ENCODE data around the gene ERICH6. TPM values are rescaled to one million over a fixed set of nuclear protein-coding genes. Genes with fewer than 3 reads are reported as not detected.

The ERICH6 gene
- total RNA-seq, 4 donors from 2014 or later = not detected

DNA sequence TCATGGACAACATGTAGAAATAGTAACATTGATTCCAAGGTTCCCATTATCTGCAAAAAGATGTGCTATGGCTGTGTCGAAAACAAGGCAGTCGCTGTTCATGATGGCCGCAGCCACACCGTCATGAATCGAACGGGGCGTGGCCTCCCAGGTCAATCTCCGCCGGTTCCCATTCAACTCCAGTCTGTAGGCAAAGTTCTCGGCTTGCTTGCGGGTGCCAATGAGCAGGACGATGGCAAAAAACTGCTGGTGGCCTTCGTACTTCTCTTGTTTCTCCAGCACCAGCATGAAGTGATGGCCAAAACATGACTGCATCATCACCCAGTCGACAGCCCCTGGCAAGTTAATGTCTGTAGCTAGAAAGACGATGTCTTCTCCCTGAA, 38.4 kb upstream of the ERICH6 start:
- Histone ChIP-seq H3K4me3 (no peak overlapping the region), H3K9me3 (no peaks in the 10 kb centered on the region), H3K27me3 (no peaks in the 10 kb centered on the region), H3K27ac (no peak overlapping the region), H3K36me3 (peaks cover 0 to 7% (median 2%) of the 10 kb centered on the region in 4 donors), H3K4me1 (peaks cover 10 to 61% (median 25%) of the 10 kb centered on the region in 4 donors)
- intact Hi-C loops (cut with DNase I; ENCODE audit: low total_unique reads) = no loop called here
- DNase-seq = no peak
- in situ Hi-C loops (cut with MboI; ENCODE audit: low pct_ligation_motif_present in 1 of 4, low pct_unique_long_range_greater_than_20kb in 1 of 4, low sequenced_read_pairs in 3 of 4) = no loop called here
- 97 to 100% methylated on average over 2 to 15 of the region's 15 CpGs for WGBS, 2 donors (ENCODE audit: low coverage in 1 of 2)
- TF ChIP-seq POLR2AphosphoS5 (IDR thresholded peaks at IDR 0.05) (no peak), POLR2A (IDR thresholded peaks at IDR 0.05) (no peak), EP300 (IDR thresholded peaks at IDR 0.05; ENCODE audit: low read depth) (no peak)
- TF ChIP-seq, protein P1, sequence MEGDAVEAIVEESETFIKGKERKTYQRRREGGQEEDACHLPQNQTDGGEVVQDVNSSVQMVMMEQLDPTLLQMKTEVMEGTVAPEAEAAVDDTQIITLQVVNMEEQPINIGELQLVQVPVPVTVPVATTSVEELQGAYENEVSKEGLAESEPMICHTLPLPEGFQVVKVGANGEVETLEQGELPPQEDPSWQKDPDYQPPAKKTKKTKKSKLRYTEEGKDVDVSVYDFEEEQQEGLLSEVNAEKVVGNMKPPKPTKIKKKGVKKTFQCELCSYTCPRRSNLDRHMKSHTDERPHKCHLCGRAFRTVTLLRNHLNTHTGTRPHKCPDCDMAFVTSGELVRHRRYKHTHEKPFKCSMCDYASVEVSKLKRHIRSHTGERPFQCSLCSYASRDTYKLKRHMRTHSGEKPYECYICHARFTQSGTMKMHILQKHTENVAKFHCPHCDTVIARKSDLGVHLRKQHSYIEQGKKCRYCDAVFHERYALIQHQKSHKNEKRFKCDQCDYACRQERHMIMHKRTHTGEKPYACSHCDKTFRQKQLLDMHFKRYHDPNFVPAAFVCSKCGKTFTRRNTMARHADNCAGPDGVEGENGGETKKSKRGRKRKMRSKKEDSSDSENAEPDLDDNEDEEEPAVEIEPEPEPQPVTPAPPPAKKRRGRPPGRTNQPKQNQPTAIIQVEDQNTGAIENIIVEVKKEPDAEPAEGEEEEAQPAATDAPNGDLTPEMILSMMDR (IDR thresholded peaks at IDR 0.05) = no peak

DNA sequence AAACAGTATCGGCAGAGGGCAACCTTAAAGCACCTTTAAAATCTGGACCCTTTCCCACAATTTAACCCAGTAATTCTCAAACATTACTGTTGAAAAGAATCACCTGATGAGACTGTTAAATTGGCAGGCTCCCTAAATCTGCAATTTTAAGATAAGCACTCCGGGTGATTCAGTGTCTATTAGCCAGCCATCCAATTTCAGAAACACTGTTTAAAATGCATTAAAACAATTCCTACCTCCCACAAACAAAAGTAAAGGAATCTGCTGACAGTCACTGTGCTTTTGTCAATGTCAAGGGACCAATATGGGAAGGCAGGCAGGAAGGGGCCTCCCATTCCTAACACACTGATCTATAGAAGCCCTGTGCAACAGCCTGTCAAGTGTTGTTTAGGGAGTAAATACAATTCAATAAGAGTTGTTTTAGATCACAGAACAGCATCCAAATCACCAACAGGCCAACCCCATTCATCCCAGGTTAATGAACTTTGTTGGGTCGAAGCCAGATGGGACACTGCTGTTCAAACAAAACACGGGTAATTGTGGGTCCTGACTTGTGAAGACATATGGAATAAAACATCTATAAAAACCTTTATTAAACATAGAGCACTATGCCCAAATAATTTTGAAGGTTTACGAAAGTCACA, 37.9 kb upstream of the ERICH6 start:
- Histone ChIP-seq H3K4me1 (peaks cover 4 to 57% (median 20%) of the 10 kb centered on the region in 4 donors), H3K4me3 (no peak overlapping the region), H3K27me3 (no peaks in the 10 kb centered on the region), H3K27ac (no peak overlapping the region), H3K36me3 (peaks cover 0 to 7% (median 2%) of the 10 kb centered on the region in 4 donors), H3K9me3 (no peaks in the 10 kb centered on the region)
- intact Hi-C loops (cut with DNase I; ENCODE audit: low total_unique reads) = no loop called here
- TF ChIP-seq EP300 (IDR thresholded peaks at IDR 0.05; ENCODE audit: low read depth) (no peak), POLR2A (IDR thresholded peaks at IDR 0.05) (no peak), POLR2AphosphoS5 (IDR thresholded peaks at IDR 0.05) (no peak)
- TF ChIP-seq, protein P1 (IDR thresholded peaks at IDR 0.05) = no peak
- in situ Hi-C loops (cut with MboI; ENCODE audit: low pct_ligation_motif_present in 1 of 4, low pct_unique_long_range_greater_than_20kb in 1 of 4, low sequenced_read_pairs in 3 of 4) = no loop called here
- DNase-seq = no peak
- WGBS, 2 donors (ENCODE audit: low coverage in 1 of 2) = 66 to 68% methylated on average over 5 of the region's 5 CpGs

DNA sequence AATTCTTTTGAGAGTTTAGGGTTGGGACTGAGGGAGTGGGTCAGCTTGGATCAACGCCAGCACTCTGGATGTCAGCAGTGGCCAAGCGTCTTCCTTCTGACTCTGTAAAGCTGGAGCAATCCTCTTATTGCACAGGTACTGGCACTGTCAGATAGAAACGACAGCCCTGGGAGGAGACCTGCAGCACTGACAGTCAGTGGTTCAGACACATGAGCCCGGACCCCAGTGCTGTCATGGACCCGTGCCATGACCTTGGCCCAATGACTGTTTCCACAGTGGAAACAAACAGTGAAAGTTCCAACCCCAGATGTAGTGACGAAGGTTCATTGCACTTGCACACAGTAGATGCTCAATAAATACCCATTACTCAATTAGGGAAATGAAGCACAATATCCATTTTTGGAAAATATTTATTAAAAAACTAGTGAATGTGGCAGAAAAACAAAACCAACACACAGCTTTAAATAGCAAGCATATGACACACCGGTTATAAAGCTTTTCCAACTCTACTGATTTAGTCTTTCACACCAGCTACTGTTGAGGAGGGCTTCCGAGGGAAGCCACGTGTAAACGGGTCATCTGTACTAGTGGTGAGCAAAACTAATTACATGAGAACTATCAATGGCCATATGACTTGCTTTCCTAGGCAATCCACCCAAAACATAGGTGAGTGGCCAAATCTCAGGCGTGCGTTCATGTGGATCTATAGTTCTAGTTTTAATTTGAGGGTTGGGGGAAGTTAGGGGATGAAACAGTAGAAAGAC, 37.2 kb upstream of the ERICH6 start:
- in situ Hi-C loops (cut with MboI; ENCODE audit: low pct_ligation_motif_present in 1 of 4, low pct_unique_long_range_greater_than_20kb in 1 of 4, low sequenced_read_pairs in 3 of 4) = no loop called here
- 79 to 88% methylated on average over 9 to 12 of the region's 12 CpGs for WGBS, 2 donors (ENCODE audit: low coverage in 1 of 2)
- H3K36me3 ChIP-seq = peaks cover 0 to 7% (median 2%) of the 10 kb centered on the region in 4 donors
- no peaks in the 10 kb centered on the region for H3K9me3 ChIP-seq
- H3K27me3 ChIP-seq = no peaks in the 10 kb centered on the region
- DNase-seq = no peak
- H3K4me3 ChIP-seq = no peak overlapping the region
- H3K4me1 ChIP-seq = peaks cover 3 to 51% (median 16%) of the 10 kb centered on the region in 4 donors
- TF ChIP-seq POLR2A (IDR thresholded peaks at IDR 0.05) (no peak), POLR2AphosphoS5 (IDR thresholded peaks at IDR 0.05) (no peak), EP300 (IDR thresholded peaks at IDR 0.05; ENCODE audit: low read depth) (no peak)
- TF ChIP-seq, protein P1 (IDR thresholded peaks at IDR 0.05) = no peak
- intact Hi-C loops (cut with DNase I; ENCODE audit: low total_unique reads) = no loop called here
- no peak overlapping the region for H3K27ac ChIP-seq

DNA sequence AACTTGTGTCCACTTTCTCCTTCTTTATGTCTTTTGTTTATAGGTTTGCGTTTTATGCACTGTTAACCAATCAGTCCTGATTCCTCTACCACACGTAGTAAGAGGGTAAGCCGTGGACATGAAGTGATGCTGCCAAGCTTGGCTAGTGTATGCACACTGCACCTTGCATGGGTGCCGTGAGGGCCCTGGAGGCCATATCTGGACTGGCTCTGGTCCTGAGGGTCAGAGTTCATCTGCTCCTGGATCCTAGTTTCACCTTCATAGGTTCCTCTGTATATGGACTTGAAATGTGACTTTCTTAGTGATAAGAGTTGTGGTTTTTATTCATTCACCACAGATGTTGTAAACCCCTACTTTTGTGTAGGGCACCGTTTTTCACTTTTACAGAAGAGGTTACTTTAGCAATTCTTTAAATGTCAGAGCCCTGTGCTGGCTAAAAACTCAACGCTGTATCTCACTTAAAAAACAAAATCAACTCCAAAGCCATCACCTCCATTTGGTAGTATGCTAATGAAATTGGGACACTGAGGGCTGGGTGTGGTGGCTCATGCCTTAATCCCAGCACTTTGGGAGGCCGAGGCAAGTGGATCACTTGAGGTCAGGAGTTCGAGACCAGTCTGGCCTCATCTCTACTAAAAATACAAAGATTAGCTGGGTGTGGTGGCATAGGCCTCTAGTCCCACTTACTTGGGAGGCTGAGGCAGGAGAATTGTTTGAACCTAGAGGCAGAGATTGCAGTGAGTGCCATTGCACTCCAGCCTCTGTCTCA, 36.3 kb upstream of the ERICH6 start:
- in situ Hi-C loops (cut with MboI; ENCODE audit: low pct_ligation_motif_present in 1 of 4, low pct_unique_long_range_greater_than_20kb in 1 of 4, low sequenced_read_pairs in 3 of 4) = no loop called here
- H3K27ac ChIP-seq = no peak overlapping the region
- no peaks in the 10 kb centered on the region for H3K27me3 ChIP-seq
- H3K36me3 ChIP-seq = peaks cover 0 to 7% (median 2%) of the 10 kb centered on the region in 4 donors
- no peak overlapping the region for H3K4me3 ChIP-seq
- DNase-seq = no peak
- peaks cover 3 to 45% (median 13%) of the 10 kb centered on the region in 4 donors for H3K4me1 ChIP-seq
- TF ChIP-seq, protein P1 (IDR thresholded peaks at IDR 0.05) = no peak
- TF ChIP-seq POLR2AphosphoS5 (IDR thresholded peaks at IDR 0.05) = no peak
- TF ChIP-seq POLR2A (IDR thresholded peaks at IDR 0.05) = no peak
- no peak for TF ChIP-seq EP300 (IDR thresholded peaks at IDR 0.05; ENCODE audit: low read depth)
- H3K9me3 ChIP-seq = no peaks in the 10 kb centered on the region
- 66 to 75% methylated on average over 4 to 8 of the region's 8 CpGs for WGBS, 2 donors (ENCODE audit: low coverage in 1 of 2)
- intact Hi-C loops (cut with DNase I; ENCODE audit: low total_unique reads) = no loop called here
